ENCODE data around the gene TIAM1.

The TIAM1 gene, protein sequence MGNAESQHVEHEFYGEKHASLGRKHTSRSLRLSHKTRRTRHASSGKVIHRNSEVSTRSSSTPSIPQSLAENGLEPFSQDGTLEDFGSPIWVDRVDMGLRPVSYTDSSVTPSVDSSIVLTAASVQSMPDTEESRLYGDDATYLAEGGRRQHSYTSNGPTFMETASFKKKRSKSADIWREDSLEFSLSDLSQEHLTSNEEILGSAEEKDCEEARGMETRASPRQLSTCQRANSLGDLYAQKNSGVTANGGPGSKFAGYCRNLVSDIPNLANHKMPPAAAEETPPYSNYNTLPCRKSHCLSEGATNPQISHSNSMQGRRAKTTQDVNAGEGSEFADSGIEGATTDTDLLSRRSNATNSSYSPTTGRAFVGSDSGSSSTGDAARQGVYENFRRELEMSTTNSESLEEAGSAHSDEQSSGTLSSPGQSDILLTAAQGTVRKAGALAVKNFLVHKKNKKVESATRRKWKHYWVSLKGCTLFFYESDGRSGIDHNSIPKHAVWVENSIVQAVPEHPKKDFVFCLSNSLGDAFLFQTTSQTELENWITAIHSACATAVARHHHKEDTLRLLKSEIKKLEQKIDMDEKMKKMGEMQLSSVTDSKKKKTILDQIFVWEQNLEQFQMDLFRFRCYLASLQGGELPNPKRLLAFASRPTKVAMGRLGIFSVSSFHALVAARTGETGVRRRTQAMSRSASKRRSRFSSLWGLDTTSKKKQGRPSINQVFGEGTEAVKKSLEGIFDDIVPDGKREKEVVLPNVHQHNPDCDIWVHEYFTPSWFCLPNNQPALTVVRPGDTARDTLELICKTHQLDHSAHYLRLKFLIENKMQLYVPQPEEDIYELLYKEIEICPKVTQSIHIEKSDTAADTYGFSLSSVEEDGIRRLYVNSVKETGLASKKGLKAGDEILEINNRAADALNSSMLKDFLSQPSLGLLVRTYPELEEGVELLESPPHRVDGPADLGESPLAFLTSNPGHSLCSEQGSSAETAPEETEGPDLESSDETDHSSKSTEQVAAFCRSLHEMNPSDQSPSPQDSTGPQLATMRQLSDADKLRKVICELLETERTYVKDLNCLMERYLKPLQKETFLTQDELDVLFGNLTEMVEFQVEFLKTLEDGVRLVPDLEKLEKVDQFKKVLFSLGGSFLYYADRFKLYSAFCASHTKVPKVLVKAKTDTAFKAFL (N-terminal part only)

GRCh38 chr21:31343680-31344480, at the start of gene TIAM1:
Gene TIAM1 (minus strand): TSS chr21:31344261. CDS start chr21:31266972, 77,289 bp downstream.
- TF ChIP-seq, protein P1, sequence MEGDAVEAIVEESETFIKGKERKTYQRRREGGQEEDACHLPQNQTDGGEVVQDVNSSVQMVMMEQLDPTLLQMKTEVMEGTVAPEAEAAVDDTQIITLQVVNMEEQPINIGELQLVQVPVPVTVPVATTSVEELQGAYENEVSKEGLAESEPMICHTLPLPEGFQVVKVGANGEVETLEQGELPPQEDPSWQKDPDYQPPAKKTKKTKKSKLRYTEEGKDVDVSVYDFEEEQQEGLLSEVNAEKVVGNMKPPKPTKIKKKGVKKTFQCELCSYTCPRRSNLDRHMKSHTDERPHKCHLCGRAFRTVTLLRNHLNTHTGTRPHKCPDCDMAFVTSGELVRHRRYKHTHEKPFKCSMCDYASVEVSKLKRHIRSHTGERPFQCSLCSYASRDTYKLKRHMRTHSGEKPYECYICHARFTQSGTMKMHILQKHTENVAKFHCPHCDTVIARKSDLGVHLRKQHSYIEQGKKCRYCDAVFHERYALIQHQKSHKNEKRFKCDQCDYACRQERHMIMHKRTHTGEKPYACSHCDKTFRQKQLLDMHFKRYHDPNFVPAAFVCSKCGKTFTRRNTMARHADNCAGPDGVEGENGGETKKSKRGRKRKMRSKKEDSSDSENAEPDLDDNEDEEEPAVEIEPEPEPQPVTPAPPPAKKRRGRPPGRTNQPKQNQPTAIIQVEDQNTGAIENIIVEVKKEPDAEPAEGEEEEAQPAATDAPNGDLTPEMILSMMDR (conservative IDR thresholded peaks at IDR 0.05; ENCODE audit: low read depth, low read length): no peak
- H3K4me3 ChIP-seq (ENCODE audit: low read length): peak within 1 kb of the TSS; percentile 72
- no peak for DNase-seq (ENCODE audit: low read depth)

- DNase-seq (ENCODE audit: low read depth): no peak
- TF ChIP-seq, protein P1 (conservative IDR thresholded peaks at IDR 0.05; ENCODE audit: low read depth, low read length): no peak
- no peak overlapping the region for H3K4me3 ChIP-seq (ENCODE audit: low read length)
Measured at GRCh38 chr21:31387560-31388186, 43.6 kb upstream of the TIAM1 start.

DNA sequence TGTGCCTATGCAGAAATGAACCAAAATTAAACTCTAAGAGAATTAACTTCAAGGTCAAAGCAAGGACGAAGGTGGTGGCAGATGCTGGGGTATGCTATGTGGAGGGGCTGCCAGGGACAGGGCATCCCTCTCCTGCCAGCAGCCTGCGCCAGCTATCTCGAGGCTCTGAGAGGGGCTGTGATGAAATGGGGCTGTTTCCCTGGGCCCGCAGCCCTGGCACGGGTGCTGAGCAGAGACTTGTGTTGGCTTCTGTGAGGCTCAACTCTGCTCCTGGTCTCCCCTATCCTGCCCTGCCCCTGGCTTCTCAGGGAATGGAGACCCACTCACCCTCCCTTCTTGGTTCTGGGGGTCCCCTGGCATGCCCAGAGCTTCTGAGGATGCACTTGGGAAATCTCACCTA, 41.9 kb upstream of the TIAM1 start:
- H3K4me3 ChIP-seq (ENCODE audit: low read length): no peak overlapping the region
- no peak for DNase-seq (ENCODE audit: low read depth)
- TF ChIP-seq, protein P1 (conservative IDR thresholded peaks at IDR 0.05; ENCODE audit: low read depth, low read length): no peak

DNA sequence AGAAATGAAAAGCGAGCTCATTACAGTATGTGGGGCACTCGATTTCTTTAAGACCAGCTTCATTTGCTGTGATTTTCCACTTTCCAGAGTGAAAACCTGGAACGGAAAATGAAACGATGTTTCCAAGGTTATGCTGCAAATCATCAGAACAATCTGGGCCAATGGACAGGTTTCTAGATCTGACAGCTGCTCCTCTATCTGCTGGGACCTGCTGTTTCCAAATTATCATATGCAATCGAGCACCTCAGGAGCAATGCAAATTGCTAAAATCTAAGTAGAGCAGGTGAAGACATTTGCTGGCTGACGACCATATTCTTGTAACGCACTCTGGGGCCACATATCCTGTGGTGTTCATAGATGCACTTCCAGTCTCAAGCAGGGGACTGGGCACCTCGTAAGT, 39.7 kb upstream of the TIAM1 start:
- no peak for DNase-seq (ENCODE audit: low read depth)
- TF ChIP-seq, protein P1 (conservative IDR thresholded peaks at IDR 0.05; ENCODE audit: low read depth, low read length): no peak
- H3K4me3 ChIP-seq (ENCODE audit: low read length): no peak overlapping the region

DNA sequence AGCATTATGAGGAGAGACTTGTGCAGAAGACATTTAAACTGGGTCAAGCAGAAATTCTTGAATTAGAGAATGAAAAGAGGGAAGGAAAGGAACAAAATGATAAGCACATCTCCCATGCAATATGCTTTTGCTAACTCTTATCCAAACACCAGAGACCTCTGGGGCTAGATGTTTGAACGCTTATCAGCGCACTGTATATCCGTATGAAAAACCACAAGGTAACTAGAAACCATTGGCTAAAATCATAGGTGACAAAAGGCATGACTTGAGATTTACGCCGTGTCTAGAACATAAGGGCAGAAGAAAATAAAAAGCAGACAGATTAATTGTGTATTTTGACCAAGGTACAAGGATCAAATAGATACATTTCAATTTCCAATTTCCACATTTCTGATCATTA, 38.0 kb upstream of the TIAM1 start:
- TF ChIP-seq, protein P1 (conservative IDR thresholded peaks at IDR 0.05; ENCODE audit: low read depth, low read length): no peak
- no peak overlapping the region for H3K4me3 ChIP-seq (ENCODE audit: low read length)
- DNase-seq (ENCODE audit: low read depth): no peak

GRCh38 chr21:31376301-31376700, 32.2 kb upstream of the TIAM1 start:
- H3K4me3 ChIP-seq (ENCODE audit: low read length): no peak overlapping the region
- DNase-seq (ENCODE audit: low read depth): no peak
- TF ChIP-seq, protein P1 (conservative IDR thresholded peaks at IDR 0.05; ENCODE audit: low read depth, low read length): no peak

Measured in retinal pigment epithelial cell (primary cell).